Transverse colon (tissue), 4 donors: ENCODE data around the gene H2BK1.

Experiments
- EP300 ChIP-seq: sonication (generic); formaldehyde crosslinking; IDR thresholded peaks from one replicate; pipeline ENCODE4 v1.6.1; 2017; ENCODE audit warnings: antibody characterized with exemption, low read depth
- POLR2A ChIP-seq: fragments of 450-650 bp; IDR thresholded peaks from one replicate; pipeline ENCODE4 v1.6.1; 2016; ENCODE audit warnings: antibody characterized with exemption, mild to moderate bottlenecking, moderate library complexity
- POLR2AphosphoS5 ChIP-seq, 3 donors: sonication (generic); formaldehyde crosslinking; IDR thresholded peaks; one replicate each; pipeline ENCODE4 v1.6.1; 2016; ENCODE audit warnings: antibody characterized with exemption in 3 of 3
- TF ChIP-seq, protein P1 (sequence below), 5 experiments: fragments of 200-600 bp in 3 of 5; fragments of 450-650 bp in 2 of 5; sonication (generic) in 3 of 5; IDR thresholded peaks; 1 replicate in 2 of 5; 2 replicates in 3 of 5; pipeline ENCODE4 v1.5.1; 2016 to 2017; ENCODE audit warnings: antibody characterized with exemption in 5 of 5, inconsistent platforms in 3 of 5, mild to moderate bottlenecking in 2 of 5, moderate library complexity in 1 of 5

DNA sequence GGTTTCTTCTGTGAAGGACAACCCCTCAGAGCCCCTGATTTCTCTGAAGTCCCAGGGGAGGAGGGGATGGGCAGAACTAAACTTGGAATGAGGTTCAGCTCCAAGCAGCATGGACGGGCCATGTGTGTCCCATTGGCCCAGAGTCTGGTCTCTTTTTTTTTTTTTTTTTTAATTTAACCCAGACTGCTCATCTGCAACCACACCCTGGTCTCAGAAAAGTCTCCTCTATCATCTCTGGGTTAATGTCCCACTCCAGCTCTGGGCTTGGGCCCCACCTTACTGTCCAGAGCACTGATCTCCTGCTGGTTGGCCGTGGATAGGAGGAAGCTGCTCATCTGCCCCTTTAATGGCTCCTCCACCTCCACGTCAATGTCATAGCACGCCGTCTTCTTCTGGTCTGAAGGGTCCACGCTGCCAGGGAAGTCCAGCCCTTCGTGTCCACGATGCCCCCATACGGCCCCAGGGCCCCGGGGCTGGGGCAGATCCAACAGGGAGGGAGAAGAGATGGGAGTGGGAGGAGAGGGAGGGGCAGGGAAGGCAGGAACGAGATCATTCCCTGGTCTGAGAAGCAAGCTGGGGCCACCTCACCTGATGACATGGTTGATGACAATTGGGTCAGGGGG lies 29.7 kb upstream of the H2BK1 start:
- TF ChIP-seq, protein P1, sequence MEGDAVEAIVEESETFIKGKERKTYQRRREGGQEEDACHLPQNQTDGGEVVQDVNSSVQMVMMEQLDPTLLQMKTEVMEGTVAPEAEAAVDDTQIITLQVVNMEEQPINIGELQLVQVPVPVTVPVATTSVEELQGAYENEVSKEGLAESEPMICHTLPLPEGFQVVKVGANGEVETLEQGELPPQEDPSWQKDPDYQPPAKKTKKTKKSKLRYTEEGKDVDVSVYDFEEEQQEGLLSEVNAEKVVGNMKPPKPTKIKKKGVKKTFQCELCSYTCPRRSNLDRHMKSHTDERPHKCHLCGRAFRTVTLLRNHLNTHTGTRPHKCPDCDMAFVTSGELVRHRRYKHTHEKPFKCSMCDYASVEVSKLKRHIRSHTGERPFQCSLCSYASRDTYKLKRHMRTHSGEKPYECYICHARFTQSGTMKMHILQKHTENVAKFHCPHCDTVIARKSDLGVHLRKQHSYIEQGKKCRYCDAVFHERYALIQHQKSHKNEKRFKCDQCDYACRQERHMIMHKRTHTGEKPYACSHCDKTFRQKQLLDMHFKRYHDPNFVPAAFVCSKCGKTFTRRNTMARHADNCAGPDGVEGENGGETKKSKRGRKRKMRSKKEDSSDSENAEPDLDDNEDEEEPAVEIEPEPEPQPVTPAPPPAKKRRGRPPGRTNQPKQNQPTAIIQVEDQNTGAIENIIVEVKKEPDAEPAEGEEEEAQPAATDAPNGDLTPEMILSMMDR (IDR thresholded peaks at IDR 0.05): no peak
- TF ChIP-seq POLR2A: no peak
- TF ChIP-seq EP300: no peak
- TF ChIP-seq POLR2AphosphoS5 (IDR thresholded peaks at IDR 0.05): no peak
